Measurements from ENCODE around the gene SMTN. TPM values are rescaled to one million over a fixed set of nuclear protein-coding genes. Genes with fewer than 3 reads are reported as not detected.
A peak's percentile ranks its signal among the peaks of the same experiment; 100 is the strongest.
"Not testable (repeated sequence)": the region's sequence is repeated elsewhere in the genome, so short reads cannot be mapped to it uniquely, and the experiment has no call there.

The SMTN gene
- total RNA-seq, 1 donor from 2014 or later: 20.9 TPM

GRCh38 chr22:31089160-31090100, 8.3 kb downstream of the SMTN start:
- ATAC-seq (peak; percentile 61), DNase-seq (ENCODE audit: low spot score) (peak; percentile 59)

GRCh38 chr22:31090217-31091085, 9.3 kb downstream of the SMTN start:
- DNase-seq (ENCODE audit: low spot score): no peak

GRCh38 chr22:31091106-31091975, 10.2 kb downstream of the SMTN start:
- no peak for ATAC-seq

More at GRCh38 chr22:31090217-31091085, 9.3 kb downstream of the SMTN start:
- ATAC-seq: no peak

GRCh38 chr22:31092161-31092560, 11.0 kb downstream of the SMTN start:
- ATAC-seq: no peak
- DNase-seq (ENCODE audit: low spot score): no peak

More at GRCh38 chr22:31091106-31091975, 10.2 kb downstream of the SMTN start:
- no peak for DNase-seq (ENCODE audit: low spot score)

- DNase-seq (ENCODE audit: low spot score) (no peak), ATAC-seq (no peak)
These were observed 12.2 kb downstream of the SMTN start for GRCh38 chr22:31093086-31093850.

GRCh38 chr22:31094021-31094551, 13.0 kb downstream of the SMTN start:
- DNase-seq (ENCODE audit: low spot score): no peak
- peak; percentile 14 for ATAC-seq

- ATAC-seq (no peak), DNase-seq (ENCODE audit: low spot score) (no peak)
These were observed 13.6 kb downstream of the SMTN start for GRCh38 chr22:31094741-31095140.

GRCh38 chr22:31095637-31096249, 14.6 kb downstream of the SMTN start:
- ATAC-seq (no peak), DNase-seq (ENCODE audit: low spot score) (no peak)

- DNase-seq (ENCODE audit: low spot score) (no peak), ATAC-seq (no peak)
These were observed 15.7 kb downstream of the SMTN start for GRCh38 chr22:31096657-31097279.

GRCh38 chr22:31097539-31097938, 16.4 kb downstream of the SMTN start:
- not testable (repeated sequence) for ATAC-seq; DNase-seq (ENCODE audit: low spot score)

- no peak for ATAC-seq
- no peak for DNase-seq (ENCODE audit: low spot score)
These were observed 17.0 kb downstream of the SMTN start for GRCh38 chr22:31097941-31098631.

GRCh38 chr22:31098632-31099110, 17.6 kb downstream of the SMTN start:
- ATAC-seq (no peak), DNase-seq (ENCODE audit: low spot score) (no peak)

GRCh38 chr22:31099386-31099785, 18.3 kb downstream of the SMTN start:
- DNase-seq (ENCODE audit: low spot score) (no peak), ATAC-seq (no peak)

- ATAC-seq: no peak
- DNase-seq (ENCODE audit: low spot score): no peak
These were observed 19.0 kb downstream of the SMTN start for GRCh38 chr22:31099841-31100761.

- DNase-seq (ENCODE audit: low spot score) (no peak), ATAC-seq (no peak)
These were observed 19.8 kb downstream of the SMTN start for GRCh38 chr22:31100762-31101525.
